ENCODE measurements around the gene MAD1L1.

DNA sequence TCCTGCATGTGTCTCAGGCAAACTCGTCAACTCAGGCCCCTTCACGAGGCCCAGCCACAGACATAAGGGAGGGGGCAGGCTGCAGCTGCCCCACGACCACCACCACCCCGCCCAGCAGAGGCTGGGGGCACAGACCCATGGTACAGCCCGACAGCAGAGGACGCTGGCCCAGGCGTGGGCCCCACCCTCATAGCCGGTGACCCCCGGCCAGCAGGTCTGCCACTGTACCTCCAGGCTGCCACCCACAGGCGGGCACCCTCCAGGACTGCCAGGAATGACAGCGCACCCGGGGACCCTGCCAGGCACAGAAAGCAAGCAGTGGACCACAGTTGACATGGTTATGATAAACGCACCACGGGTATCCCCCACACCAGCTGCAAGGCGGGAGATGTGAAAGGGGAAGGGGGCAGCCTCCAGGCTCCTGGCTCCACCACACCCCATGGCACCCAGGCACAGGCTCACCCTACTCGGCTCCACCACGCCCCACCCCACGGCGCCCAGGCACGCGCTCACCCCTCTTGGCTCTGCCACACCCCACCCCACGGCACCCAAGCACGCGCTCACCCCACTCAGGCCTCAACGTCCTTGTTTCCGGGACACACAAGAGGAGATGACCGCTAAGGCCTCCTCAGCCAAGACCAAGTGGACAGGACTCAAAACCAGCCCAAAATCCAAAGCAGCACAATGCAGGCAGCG lies 135.9 kb downstream of the MAD1L1 start:
- TF ChIP-seq EZH2 (IDR thresholded peaks at IDR 0.05; ENCODE audit: insufficient read depth, poor library complexity, severe bottlenecking) (no peak), EZH2phosphoT487 (IDR thresholded peaks at IDR 0.05; ENCODE audit: insufficient read depth, low read depth) (no peak)
